Pancreas (tissue), 10 donors: ENCODE measurements around the gene GPR31. TPM values are rescaled to one million over a fixed set of nuclear protein-coding genes. Genes with fewer than 3 reads are reported as not detected.

Experiments used
- ATAC-seq, 4 donors: fragments of 200-7000 bp; cut with Tn5 transposase; one replicate each; pipeline versions ENCODE4 v1.8.0 to v1.9.1; 2020; ENCODE audit warnings: mild to moderate bottlenecking in 4 of 4, moderate library complexity in 4 of 4
- DNase-seq, 6 donors: peaks; one replicate each; pipeline ENCODE4 v3.0.0-alpha.2; 2020
- FAIRE-seq: peaks from 2 replicates; lab custom pipeline; 2012; peaks lifted over from hg19 to GRCh38; lab: Jason Lieb, UNC
- H3K27ac ChIP-seq, 4 donors: fragments of 200-600 bp; sonication (generic); 1 replicate in 3 of 4; 2 replicates in 1 of 4; pipeline versions ENCODE4 v1.5.0 to v1.8.0; 2020
- H3K27me3 ChIP-seq, 4 donors: fragments of 200-600 bp; one replicate each; pipeline ENCODE4 v1.8.0; 2021
- H3K36me3 ChIP-seq, 3 donors: fragments of 200-600 bp; sonication (generic) in 1 of 3; one replicate each; pipeline versions ENCODE4 v1.5.0 to v1.8.0; 2020 to 2021
- H3K4me1 ChIP-seq, 3 donors: fragments of 200-600 bp; one replicate each; pipeline ENCODE4 v1.8.0; 2021
- H3K4me3 ChIP-seq, 4 donors: fragments of 200-600 bp; sonication (generic) in 2 of 4; one replicate each; pipeline versions ENCODE4 v1.5.0 to v1.8.0; 2020 to 2021
- H3K9me3 ChIP-seq, 4 donors: fragments of 200-600 bp; one replicate each; pipeline ENCODE4 v1.8.0; 2021
- WGBS, 2 donors: extraction: QIAGEN DNeasy Blood & Tissue Kit; methylation state at CpG; one replicate each; pipeline ENCODE4 v1.1.7; 2013; 5-methylcytosine and 5-hydroxymethylcytosine counted together
- intact Hi-C, 3 donors: fragments of 100-400 bp; cut with DNase I; formaldehyde crosslinking; loops; one replicate each; pipeline versions ENCODE4 v1.11.1 to v1.14.2; 2022
- polyA plus RNA-seq, 2 donors: library from polyadenylated mRNA; stranded (reverse); fragments of 200-250 nt; gene quantifications; one replicate each; pipeline ENCODE4 v1.2.3, GENCODE V29; 2013
- total RNA-seq, 6 donors: library from RNA; stranded (reverse); fragmentation: NEBNext Ultra II Directional in 4 of 6; extraction: Animal tissue kit (Norgen Biotek cat#: 25700) in 4 of 6; gene quantifications; one replicate each; pipeline versions ENCODE4 v1.2.1 to v1.2.4, GENCODE V29; 2021 to 2023
- TF ChIP-seq, protein P1 (sequence below), 4 donors: fragments of 200-600 bp; sonication (generic) in 3 of 4; IDR thresholded peaks; one replicate each; pipeline versions ENCODE4 v1.5.0 to v1.8.0; 2021; ENCODE audit warnings: antibody characterized with exemption in 4 of 4
- donor health status: healthy with polysubstance abuse.
- donor health status: DM: no; HTN: no; CAD: no; lungs with moderate emphysema.
- donor health status: DM: no; HTN: no; CAD: no.
- donor health status: control.
- donor health status: control.
- donor health status: Bipolar disorder and iron deficiency.
- donor health status: DM: yes; HTN: yes; CAD: no.
- donor health status: DM: no; HTN: no; CAD: no.
- donor health status: DM: no; HTN: no; CAD: no.
- donor health status: DM: yes; HTN: yes; CAD: no.

The GPR31 gene
- total and polyA plus RNA-seq, 8 donors, result not detected

DNA sequence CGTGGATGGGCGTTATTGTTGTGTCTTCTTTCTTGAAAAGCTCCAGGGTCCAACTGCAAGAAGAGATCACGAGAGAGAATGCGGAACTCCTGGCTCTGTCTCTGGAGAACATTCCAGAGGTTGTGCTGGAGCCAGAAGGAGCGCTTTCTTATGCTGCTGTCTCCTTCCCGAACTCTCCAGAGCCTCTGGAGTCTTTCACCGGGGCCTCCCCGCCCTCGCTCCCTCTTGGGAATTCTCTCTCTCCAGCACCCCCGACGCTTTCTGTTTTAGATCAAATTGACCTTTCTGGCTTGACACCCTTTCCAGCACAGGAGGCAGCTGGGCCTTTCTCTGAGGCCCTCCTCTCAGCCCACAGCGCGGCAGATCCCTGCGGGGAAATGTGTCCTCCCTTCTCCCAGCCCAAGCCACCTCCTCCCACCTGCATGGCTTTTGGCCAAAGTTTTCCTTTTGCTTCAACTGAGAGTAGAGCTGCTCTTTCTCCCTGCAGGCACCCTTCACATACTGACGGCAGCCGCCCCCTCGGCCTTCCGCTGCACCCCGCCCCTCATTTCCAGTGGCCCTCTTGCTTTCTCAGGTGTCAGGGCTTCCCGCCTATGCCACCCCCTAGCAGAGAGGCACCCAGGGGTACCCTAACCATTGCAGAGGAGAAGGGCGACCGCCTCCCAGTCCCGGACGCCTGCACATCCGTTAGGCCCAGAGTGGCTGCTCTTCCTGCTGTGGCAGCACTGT, 41.5 kb downstream of the GPR31 start:
- H3K27me3 ChIP-seq, result no peaks in the 10 kb centered on the region
- no peaks in the 10 kb centered on the region for H3K36me3 ChIP-seq
- H3K9me3 ChIP-seq, result no peaks in the 10 kb centered on the region
- no peak for FAIRE-seq
- H3K27ac ChIP-seq, result no peak overlapping the region
- intact Hi-C loops, result no loop called here
- ATAC-seq, result peak in 2 of 4 donors; percentile 28 to 36
- DNase-seq, result no peak
- H3K4me3 ChIP-seq, result no peak overlapping the region
- TF ChIP-seq, protein P1, sequence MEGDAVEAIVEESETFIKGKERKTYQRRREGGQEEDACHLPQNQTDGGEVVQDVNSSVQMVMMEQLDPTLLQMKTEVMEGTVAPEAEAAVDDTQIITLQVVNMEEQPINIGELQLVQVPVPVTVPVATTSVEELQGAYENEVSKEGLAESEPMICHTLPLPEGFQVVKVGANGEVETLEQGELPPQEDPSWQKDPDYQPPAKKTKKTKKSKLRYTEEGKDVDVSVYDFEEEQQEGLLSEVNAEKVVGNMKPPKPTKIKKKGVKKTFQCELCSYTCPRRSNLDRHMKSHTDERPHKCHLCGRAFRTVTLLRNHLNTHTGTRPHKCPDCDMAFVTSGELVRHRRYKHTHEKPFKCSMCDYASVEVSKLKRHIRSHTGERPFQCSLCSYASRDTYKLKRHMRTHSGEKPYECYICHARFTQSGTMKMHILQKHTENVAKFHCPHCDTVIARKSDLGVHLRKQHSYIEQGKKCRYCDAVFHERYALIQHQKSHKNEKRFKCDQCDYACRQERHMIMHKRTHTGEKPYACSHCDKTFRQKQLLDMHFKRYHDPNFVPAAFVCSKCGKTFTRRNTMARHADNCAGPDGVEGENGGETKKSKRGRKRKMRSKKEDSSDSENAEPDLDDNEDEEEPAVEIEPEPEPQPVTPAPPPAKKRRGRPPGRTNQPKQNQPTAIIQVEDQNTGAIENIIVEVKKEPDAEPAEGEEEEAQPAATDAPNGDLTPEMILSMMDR (IDR thresholded peaks at IDR 0.05), result no peak
- no peaks in the 10 kb centered on the region for H3K4me1 ChIP-seq
- WGBS, 2 donors, result 45 to 49% methylated on average over 24 to 25 of the region's 25 CpGs

DNA sequence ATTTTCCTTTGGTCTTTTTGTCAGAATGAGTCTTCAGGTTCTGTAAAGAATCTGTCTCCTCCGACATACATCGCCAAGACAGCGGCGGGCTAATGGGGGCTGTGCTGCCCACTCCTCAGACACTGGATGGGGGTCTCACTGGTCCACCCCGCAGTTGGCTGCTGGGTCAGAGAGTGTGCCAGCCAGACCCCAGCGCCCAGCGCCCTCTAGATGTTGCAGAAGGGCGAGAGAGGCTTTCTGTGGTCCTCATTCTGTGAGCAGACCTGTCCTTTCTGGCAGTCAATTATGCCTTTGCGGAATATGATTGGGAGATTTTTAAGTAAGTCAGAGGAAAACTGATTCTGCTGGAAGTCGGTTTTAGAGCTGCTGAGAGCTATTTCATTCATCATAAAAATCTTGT, 42.7 kb downstream of the GPR31 start:
- no peak for ATAC-seq
- WGBS, 2 donors, result 70 to 78% methylated on average over 10 of the region's 10 CpGs
- TF ChIP-seq, protein P1 (IDR thresholded peaks at IDR 0.05), result no peak
- intact Hi-C loops, result no loop called here
- Histone ChIP-seq H3K27ac (no peak overlapping the region), H3K4me1 (no peaks in the 10 kb centered on the region), H3K27me3 (no peaks in the 10 kb centered on the region), H3K4me3 (no peak overlapping the region), H3K36me3 (no peaks in the 10 kb centered on the region), H3K9me3 (no peaks in the 10 kb centered on the region)
- DNase-seq, result no peak
- FAIRE-seq, result no peak

DNA sequence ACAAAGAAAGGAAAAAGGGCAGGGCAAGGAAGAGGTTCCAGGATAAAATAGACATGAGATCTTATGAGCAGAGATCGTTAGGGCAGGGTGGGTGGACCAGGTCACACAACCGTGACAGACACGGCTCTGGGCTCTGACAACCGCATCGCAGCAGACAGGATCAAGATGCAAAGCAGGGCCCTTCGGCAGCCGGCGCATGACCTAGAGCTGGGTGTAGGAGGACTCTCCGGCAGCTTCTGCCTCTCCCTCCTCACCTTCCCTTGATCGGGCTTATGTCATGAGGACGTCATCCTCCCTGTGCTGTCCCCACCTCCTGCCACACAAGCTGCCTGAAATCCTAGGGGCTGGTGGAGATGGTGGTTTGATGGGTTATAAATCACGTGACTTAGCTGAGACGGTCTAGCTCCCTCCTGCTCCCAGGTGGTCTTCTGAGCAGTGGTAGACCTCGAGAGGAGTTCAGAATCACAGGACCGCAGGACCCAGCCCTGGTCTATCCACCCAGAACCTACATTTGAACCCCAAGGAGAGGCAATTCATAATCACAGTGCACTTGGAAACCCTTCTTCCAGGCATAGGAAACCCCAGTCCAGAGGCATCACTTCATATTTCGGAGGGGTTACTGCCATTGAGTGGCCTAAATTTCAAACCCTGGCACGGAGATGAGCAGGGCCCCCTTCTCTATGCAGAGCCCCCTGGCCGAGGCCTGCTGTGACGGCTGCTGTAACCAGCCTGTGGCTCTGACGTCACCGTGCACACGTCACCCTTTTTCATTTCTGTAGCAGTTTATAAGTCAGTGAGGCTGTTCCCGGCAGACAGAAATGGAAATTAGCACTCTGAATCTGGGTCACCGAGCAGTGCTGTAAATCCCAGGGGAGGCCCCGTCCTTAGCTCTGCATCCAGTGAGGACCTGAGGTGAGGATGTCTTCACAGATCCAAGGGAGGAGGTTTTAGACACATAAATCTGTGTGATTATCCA, 43.6 kb downstream of the GPR31 start:
- intact Hi-C loops, result no loop called here
- Histone ChIP-seq H3K4me3 (no peak overlapping the region), H3K4me1 (no peaks in the 10 kb centered on the region), H3K27me3 (no peaks in the 10 kb centered on the region), H3K36me3 (no peaks in the 10 kb centered on the region), H3K9me3 (no peaks in the 10 kb centered on the region), H3K27ac (no peak overlapping the region)
- DNase-seq, result no peak
- no peak for FAIRE-seq
- TF ChIP-seq, protein P1 (IDR thresholded peaks at IDR 0.05), result no peak
- WGBS, 2 donors, result 60 to 69% methylated on average over 25 of the region's 25 CpGs
- no peak for ATAC-seq

DNA sequence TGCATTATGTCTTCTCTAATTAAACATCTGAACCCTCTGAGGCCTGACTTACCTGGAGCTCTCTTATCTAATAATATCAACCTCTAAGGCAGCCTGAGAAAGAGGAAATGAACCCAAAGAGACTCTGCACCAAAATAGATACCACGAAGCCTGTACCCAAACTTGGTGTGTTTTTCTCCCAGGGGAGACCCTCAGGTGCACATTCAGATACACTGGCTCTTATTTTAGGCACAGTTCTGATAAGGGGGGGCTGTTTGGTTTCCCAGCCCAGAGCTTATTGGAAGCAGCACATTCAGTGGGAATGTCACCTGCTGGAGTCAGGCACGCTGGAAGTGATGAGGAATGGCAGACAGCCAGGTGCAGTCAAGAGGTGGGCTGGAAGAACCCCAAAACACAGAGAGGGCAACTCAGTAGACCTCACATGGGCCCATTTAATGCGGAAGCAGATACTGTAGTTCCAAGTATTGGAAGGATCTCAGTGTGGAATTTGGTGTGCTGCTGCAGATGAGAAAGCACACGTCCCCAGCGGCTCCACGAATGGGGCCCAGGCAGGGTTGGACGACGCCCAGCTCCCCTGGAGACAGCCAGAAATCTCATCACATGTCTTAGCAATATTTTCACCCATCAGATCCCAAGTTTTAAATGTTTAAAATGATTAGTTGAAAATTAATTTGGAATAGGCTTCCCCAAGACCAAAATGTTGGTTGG, 44.6 kb downstream of the GPR31 start:
- no peaks in the 10 kb centered on the region for H3K4me1 ChIP-seq
- WGBS, 2 donors, result 48 to 50% methylated on average over 8 of the region's 8 CpGs
- no peaks in the 10 kb centered on the region for H3K9me3 ChIP-seq
- TF ChIP-seq, protein P1 (IDR thresholded peaks at IDR 0.05), result no peak
- intact Hi-C loops, result no loop called here
- no peaks in the 10 kb centered on the region for H3K27me3 ChIP-seq
- no peaks in the 10 kb centered on the region for H3K36me3 ChIP-seq
- no peak for DNase-seq
- H3K27ac ChIP-seq, result no peak overlapping the region
- H3K4me3 ChIP-seq, result no peak overlapping the region
- ATAC-seq, result no peak
- FAIRE-seq, result no peak
